Body of pancreas (tissue), 4 donors: Measurements from ENCODE around the gene AGPAT3. TPM values are rescaled to one million over a fixed set of nuclear protein-coding genes. Genes with fewer than 3 reads are reported as not detected.

Experiments used
- ATAC-seq: fragments of 150-250 bp; one replicate; pipeline ENCODE4 v1.9.1; 2016
- DNase-seq, 4 donors: peaks; one replicate each; pipeline ENCODE4 v3.0.0-alpha.2; 2019
- H3K27ac ChIP-seq, 4 donors: fragments of 200-600 bp; sonication (generic); 1 replicate in 3 of 4; 2 replicates in 1 of 4; pipeline versions ENCODE4 v1.5.1 to v1.6.1; 2016 to 2019; ENCODE audit warnings: mild to moderate bottlenecking in 1 of 4, mixed read lengths in 1 of 4, moderate library complexity in 1 of 4
- H3K27me3 ChIP-seq, 2 donors: fragments of 200-600 bp; sonication (generic); one replicate each; pipeline ENCODE4 v1.6.0; 2016; ENCODE audit warnings: mild to moderate bottlenecking in 1 of 2
- H3K36me3 ChIP-seq, 2 donors: fragments of 200-600 bp; sonication (generic); replicated peaks in 1 of 2; 2 replicates each; pipeline ENCODE4 v1.5.1; 2016; ENCODE audit warnings: low read depth in 2 of 2; ENCODE audit not compliant: insufficient read depth in 1 of 2
- H3K4me1 ChIP-seq: fragments of 200-600 bp; sonication (generic); one replicate; pipeline ENCODE4 v1.6.0; 2016
- H3K4me3 ChIP-seq, 2 donors: fragments of 200-600 bp; sonication (generic); 1 replicate in 1 of 2; 2 replicates in 1 of 2; pipeline ENCODE4 v1.5.1; 2016 to 2019
- H3K9me3 ChIP-seq, 3 donors: fragments of 200-600 bp; sonication (generic); 1 replicate in 2 of 3; 2 replicates in 1 of 3; pipeline ENCODE4 v1.5.1; 2016
- CTCF ChIP-seq, 7 experiments: fragments of 450-650 bp in 4 of 7; fragments of 200-600 bp in 3 of 7; sonication (generic) in 3 of 7; IDR thresholded peaks; one replicate each; pipeline ENCODE4 v1.5.1; 2016 to 2019; ENCODE audit warnings: antibody characterized with exemption in 7 of 7
- POLR2A ChIP-seq, 3 donors: fragments of 450-650 bp; IDR thresholded peaks; one replicate each; pipeline ENCODE4 v1.6.1; 2016; ENCODE audit warnings: antibody characterized with exemption in 3 of 3, mild to moderate bottlenecking in 2 of 3
- WGBS, 2 donors: methylation state at CpG; one replicate each; pipeline ENCODE4 v1.1.5; 2017; 5-methylcytosine and 5-hydroxymethylcytosine counted together
- intact Hi-C: fragments of 100-400 bp; cut with DNase I; formaldehyde crosslinking; loops from one replicate; pipeline ENCODE4 v1.15.1; 2023
- total RNA-seq, 2 donors: library from RNA; depleted of rRNA; stranded (reverse); fragments of >200 nt; gene quantifications; one replicate each; pipeline ENCODE4 v1.1.0, GENCODE V29; 2016

AGPAT3 gene
- total RNA-seq, 2 donors from 2014 or later = 21.8 to 39.2 TPM

GRCh38 chr21:43956019-43956669 lies 91.1 kb downstream of the AGPAT3 start:
- no peak overlapping the region for H3K27ac ChIP-seq
- peaks cover 8% of the 10 kb centered on the region for H3K4me1 ChIP-seq
- intact Hi-C loops = no loop called here
- TF ChIP-seq POLR2A (IDR thresholded peaks at IDR 0.05) (no peak), CTCF (IDR thresholded peaks at IDR 0.05) (no peak)
- DNase-seq (no peak), ATAC-seq (no peak)
- H3K36me3 ChIP-seq = no peaks in the 10 kb centered on the region
- H3K4me3 ChIP-seq = no peak overlapping the region
- WGBS, 2 donors = 38 to 71% methylated on average over 4 to 11 of the region's 11 CpGs
- no peaks in the 10 kb centered on the region for H3K9me3 ChIP-seq
- no peaks in the 10 kb centered on the region for H3K27me3 ChIP-seq

GRCh38 chr21:43956670-43957035 lies 91.6 kb downstream of the AGPAT3 start:
- intact Hi-C loops = no loop called here
- ATAC-seq = no peak
- Histone ChIP-seq H3K4me3 (no peak overlapping the region), H3K27ac (no peak overlapping the region), H3K27me3 (no peaks in the 10 kb centered on the region), H3K36me3 (no peaks in the 10 kb centered on the region), H3K9me3 (no peaks in the 10 kb centered on the region), H3K4me1 (peaks cover 8% of the 10 kb centered on the region)
- TF ChIP-seq CTCF (IDR thresholded peaks at IDR 0.05) (no peak), POLR2A (IDR thresholded peaks at IDR 0.05) (no peak)
- DNase-seq = no peak
- 78 to 87% methylated on average over 5 to 6 of the region's 6 CpGs for WGBS, 2 donors

GRCh38 chr21:43957128-43957571 lies 92.1 kb downstream of the AGPAT3 start:
- 73 to 80% methylated on average over 11 to 17 of the region's 17 CpGs for WGBS, 2 donors
- Histone ChIP-seq H3K36me3 (no peaks in the 10 kb centered on the region), H3K27me3 (no peaks in the 10 kb centered on the region), H3K4me1 (peaks cover 8% of the 10 kb centered on the region), H3K4me3 (no peak overlapping the region), H3K9me3 (no peaks in the 10 kb centered on the region), H3K27ac (no peak overlapping the region)
- no peak for ATAC-seq
- DNase-seq = no peak
- intact Hi-C loops = no loop called here
- TF ChIP-seq CTCF (IDR thresholded peaks at IDR 0.05) (no peak), POLR2A (IDR thresholded peaks at IDR 0.05) (no peak)

GRCh38 chr21:43957611-43958362 lies 92.8 kb downstream of the AGPAT3 start:
- intact Hi-C loops = no loop called here

More at GRCh38 chr21:43957611-43958362, 92.8 kb downstream of the AGPAT3 start:
- ATAC-seq = no peak
- DNase-seq = no peak
- H3K36me3 ChIP-seq = no peaks in the 10 kb centered on the region
- TF ChIP-seq CTCF (IDR thresholded peaks at IDR 0.05) = no peak
- TF ChIP-seq POLR2A (IDR thresholded peaks at IDR 0.05) = no peak
- H3K4me1 ChIP-seq = peaks cover 8% of the 10 kb centered on the region
- H3K4me3 ChIP-seq = no peak overlapping the region
- 75 to 85% methylated on average over 18 to 21 of the region's 22 CpGs for WGBS, 2 donors
- no peak overlapping the region for H3K27ac ChIP-seq
- no peaks in the 10 kb centered on the region for H3K27me3 ChIP-seq
- no peaks in the 10 kb centered on the region for H3K9me3 ChIP-seq
